HCT116 (cell line): ENCODE data around the gene CCDC80. TPM values are rescaled to one million over a fixed set of nuclear protein-coding genes. Genes with fewer than 3 reads are reported as not detected.

Experiments used
- ATAC-seq: fragments of 200-7000 bp; cut with Tn5 transposase; 2 replicates; pipeline ENCODE4 v1.9.1; 2020; ENCODE audit warnings: mild to moderate bottlenecking, moderate library complexity
- BruUV-seq: library from RNA; stranded (reverse); fragments of 400-500 nt; replicated peaks from 2 replicates; lab custom pipeline; 2021; lab: Mats Ljungman, UMichigan
- CTCF ChIA-PET: fragments of 300-600 bp; sonication (Branson Sonifier 250); formaldehyde crosslinking; loops from one replicate; lab custom pipeline; 2021; ENCODE audit warnings: antibody characterized with exemption; lab: Charles Lee
- POLR2A ChIA-PET: fragments of 300-600, 350-600 bp; sonication (Branson Sonifier 250); formaldehyde crosslinking; loops from one replicate; lab custom pipeline; 2021; ENCODE audit warnings: antibody characterized with exemption; lab: Charles Lee
- RAD21 ChIA-PET, 2 experiments: fragments of 300-600 bp; sonication (Branson Sonifier 250); formaldehyde crosslinking; loops; one replicate each; lab custom pipeline; 2023; ENCODE audit warnings: low total read pairs in 2 of 2; ENCODE audit not compliant: uncharacterized antibody in 2 of 2, unreplicated experiment in 2 of 2, low non-redundant PET in 1 of 2; lab: Charles Lee
- DNase-seq: peaks from one replicate; pipeline ENCODE4 v3.0.0-alpha.2; 2010; ENCODE audit warnings: low read depth, low spot score
- H2AFZ ChIP-seq: fragments of 200-600 bp; shearing (Covaris generic), sonication (generic); 2 replicates; pipeline ENCODE4 v1.6.1; 2017; ENCODE audit warnings: low read depth, mixed run types, mixed read lengths, antibody characterized with exemption, low read length; ENCODE audit not compliant: poor library complexity, severe bottlenecking
- H3K27ac ChIP-seq: 2 replicates; pipeline ENCODE4 v1.5.1; 2012; ENCODE audit warnings: low read depth, low read length
- H3K27me3 ChIP-seq: fragments of 200-600 bp; sonication (generic); 2 replicates; pipeline ENCODE4 v1.6.1; 2016; ENCODE audit warnings: mixed run types, low read length, mixed read lengths; ENCODE audit not compliant: insufficient read depth
- H3K36me3 ChIP-seq, 2 experiments: fragments of 200-500 bp in 1 of 2; fragments of 200-600 bp in 1 of 2; sonication (Bioruptor generic) in 1 of 2; sonication (generic) in 1 of 2; 2 replicates each; pipeline versions ENCODE4 v1.5.1 to v1.6.1; 2014 to 2016; ENCODE audit warnings: low read length in 2 of 2, inconsistent platforms in 1 of 2, mixed read lengths in 1 of 2, mixed run types in 1 of 2; ENCODE audit not compliant: insufficient read depth in 2 of 2, control insufficient read depth in 1 of 2
- H3K4me1 ChIP-seq, 2 experiments: fragments of 200-600 bp in 1 of 2; sonication (generic) in 1 of 2; 2 replicates each; pipeline versions ENCODE4 v1.5.1 to v1.6.1; 2012 to 2017; ENCODE audit warnings: low read length in 2 of 2, inconsistent platforms in 1 of 2, mild to moderate bottlenecking in 1 of 2, mixed read lengths in 1 of 2, mixed run types in 1 of 2, moderate library complexity in 1 of 2; ENCODE audit not compliant: insufficient read depth in 2 of 2, control insufficient read depth in 1 of 2
- H3K4me2 ChIP-seq: fragments of 200-600 bp; sonication (generic); 2 replicates; pipeline ENCODE4 v1.6.1; 2017; ENCODE audit warnings: mixed run types, low read length, mixed read lengths
- H3K4me3 ChIP-seq, 2 experiments: fragments of 200-600 bp in 1 of 2; sonication (generic) in 1 of 2; replicated peaks in 1 of 2; 2 replicates each; pipeline ENCODE4 v1.5.1; 2011 to 2016; ENCODE audit warnings: low read length in 2 of 2, control low read depth in 1 of 2, low read depth in 1 of 2, mild to moderate bottlenecking in 1 of 2, mixed read lengths in 1 of 2, mixed run types in 1 of 2
- H3K79me2 ChIP-seq: fragments of 200-600 bp; sonication (generic); 2 replicates; pipeline ENCODE4 v1.6.1; 2017; ENCODE audit warnings: mild to moderate bottlenecking, mixed run types, low read length, moderate library complexity, mixed read lengths; ENCODE audit not compliant: insufficient read depth
- H3K9ac ChIP-seq: fragments of 200-600 bp; sonication (generic); 2 replicates; pipeline ENCODE4 v1.6.1; 2016; ENCODE audit warnings: low read length, mixed read lengths
- H3K9me2 ChIP-seq: fragments of 200-600 bp; sonication (generic), shearing (Covaris generic); 2 replicates; pipeline ENCODE4 v1.6.1; 2017; ENCODE audit warnings: mixed run types, mild to moderate bottlenecking, moderate library complexity; ENCODE audit not compliant: insufficient read depth
- H3K9me3 ChIP-seq, 2 experiments: fragments of 200-500 bp in 1 of 2; fragments of 200-600 bp in 1 of 2; sonication (Bioruptor generic) in 1 of 2; sonication (generic) in 1 of 2; 2 replicates each; pipeline ENCODE4 v1.6.1; 2014 to 2017; ENCODE audit warnings: low read length in 2 of 2, mixed read lengths in 2 of 2, inconsistent platforms in 1 of 2, low read depth in 1 of 2, mild to moderate bottlenecking in 1 of 2, mixed run types in 1 of 2, moderate library complexity in 1 of 2; ENCODE audit not compliant: control insufficient read depth in 1 of 2, insufficient read depth in 1 of 2
- H4K20me1 ChIP-seq: fragments of 200-600 bp; sonication (generic), shearing (Covaris generic); 2 replicates; pipeline ENCODE4 v1.6.1; 2017; ENCODE audit warnings: mixed run types, mild to moderate bottlenecking, moderate library complexity; ENCODE audit not compliant: insufficient read depth
- ATF3 ChIP-seq: IDR thresholded peaks from 2 replicates; pipeline ENCODE4 v1.6.1; 2012
- CEBPB ChIP-seq: IDR thresholded peaks from 2 replicates; pipeline ENCODE4 v1.6.1; 2012; ENCODE audit warnings: low read depth
- CTCF ChIP-seq, 3 experiments: fragments of 200-600 bp in 1 of 3; sonication (generic) in 1 of 3; IDR thresholded peaks in 2 of 3; conservative IDR thresholded peaks in 1 of 3; 2 replicates each; pipeline ENCODE4 v1.5.1; 2012 to 2017; ENCODE audit warnings: low read depth in 2 of 3, low read length in 2 of 3, antibody characterized with exemption in 1 of 3, borderline replicate concordance in 1 of 3, control low read depth in 1 of 3, mild to moderate bottlenecking in 1 of 3, mixed read lengths in 1 of 3, mixed run types in 1 of 3, moderate library complexity in 1 of 3; ENCODE audit not compliant: insufficient read depth in 1 of 3
- JUND ChIP-seq: IDR thresholded peaks from 2 replicates; pipeline ENCODE4 v1.6.1; 2012
- POLR2AphosphoS5 ChIP-seq: IDR thresholded peaks from 2 replicates; pipeline ENCODE4 v1.6.1; 2011; ENCODE audit warnings: mild to moderate bottlenecking, low read depth, low read length, moderate library complexity
- RAD21 ChIP-seq: IDR thresholded peaks from 2 replicates; pipeline ENCODE4 v1.6.1; 2012; ENCODE audit warnings: low read depth, mild to moderate bottlenecking
- SIN3A ChIP-seq: IDR thresholded peaks from 2 replicates; pipeline ENCODE4 v1.6.1; 2012; ENCODE audit warnings: low read depth
- TCF7L2 ChIP-seq: IDR thresholded peaks from 2 replicates; pipeline ENCODE4 v1.7.0; 2011; ENCODE audit warnings: borderline replicate concordance, inconsistent platforms; ENCODE audit not compliant: insufficient read depth, insufficient read length; ENCODE audit errors: extremely low read depth
- ZNF274 ChIP-seq: fragments of 200-500 bp; sonication (Bioruptor generic); IDR thresholded peaks from 2 replicates; pipeline ENCODE4 v1.6.1; 2014; ENCODE audit warnings: mild to moderate bottlenecking, low read depth, low read length, inconsistent platforms
- intact Hi-C: fragments of 100-400 bp; cut with micrococcal nuclease; formaldehyde crosslinking; loops from 2 replicates; pipeline ENCODE4 v1.10.0; 2022
- total RNA-seq: library from RNA; stranded (reverse); gene quantifications from one replicate; pipeline ENCODE4 v1.2.1, GENCODE V29; 2021; ENCODE audit not compliant: unreplicated experiment

The CCDC80 gene
- total RNA-seq, 1 experiment from 2014 or later: 1.7 TPM

- BruUV-seq: no TSS peak
- ATAC-seq (no peak), DNase-seq (no peak)
- no peaks in the 10 kb centered on the region for H3K9me2 ChIP-seq
- intact Hi-C loops: no loop called here
- no peaks in the 10 kb centered on the region for H3K36me3 ChIP-seq
- H3K27ac ChIP-seq: no peak overlapping the region
- no peak overlapping the region for H3K4me3 ChIP-seq
- no peaks in the 10 kb centered on the region for H3K79me2 ChIP-seq
- H3K9me3 ChIP-seq: no peaks in the 10 kb centered on the region
- ChIA-PET CTCF (interaction anchor here (1.0 kb wide), 1 partner anchor 9 kb away, joined by 4 read pairs; no protein-coding TSS in a partner anchor), POLR2A (no interaction called here), RAD21 (no interaction called here)
- TF ChIP-seq CEBPB (no peak), CTCF (IDR thresholded peaks at IDR 0.05 in 2 of 3, conservative IDR thresholded peaks at IDR 0.05 in 1 of 3; ENCODE audit: borderline replicate concordance in 1 of 3, insufficient read depth in 1 of 3, low read depth in 2 of 3, low read length in 2 of 3) (no peak), ZNF274 (no peak), ATF3 (no peak), SIN3A (no peak), RAD21 (no peak), JUND (no peak), TCF7L2 (no peak), POLR2AphosphoS5 (no peak)
- H3K4me1 ChIP-seq: peaks cover 0 to 30% of the 10 kb centered on the region in 2 experiments; a peak in 2 of 4 replicates
- H4K20me1 ChIP-seq: no peaks in the 10 kb centered on the region
- no peak overlapping the region for H3K4me2 ChIP-seq
- H3K9ac ChIP-seq: no peak overlapping the region
- H2AFZ ChIP-seq: no peak overlapping the region
- no peaks in the 10 kb centered on the region for H3K27me3 ChIP-seq
These were observed 10.6 kb upstream of the CCDC80 start for GRCh38 chr3:112651516-112651915.
